Sigmoid colon (tissue), 7 donors: ENCODE data around the gene SPPL2B. TPM values are rescaled to one million over a fixed set of nuclear protein-coding genes. Genes with fewer than 3 reads are reported as not detected.
A peak's percentile ranks its signal among the peaks of the same experiment; 100 is the strongest.

Source experiments
- DNase-seq: peaks from one replicate; pipeline ENCODE4 v3.0.0-alpha.2; 2019
- H3K27ac ChIP-seq, 4 donors: fragments of 200-600 bp; sonication (generic); one replicate each; pipeline ENCODE4 v1.5.1; 2016 to 2019; ENCODE audit warnings: mild to moderate bottlenecking in 1 of 4
- H3K27me3 ChIP-seq, 3 donors: fragments of 200-600 bp; sonication (generic); one replicate each; pipeline ENCODE4 v1.5.1; 2019; ENCODE audit warnings: mild to moderate bottlenecking in 1 of 3
- H3K36me3 ChIP-seq, 4 donors: fragments of 200-600 bp; sonication (generic); one replicate each; pipeline ENCODE4 v1.5.1; 2016 to 2019
- H3K4me1 ChIP-seq, 4 donors: fragments of 200-600 bp; sonication (generic); one replicate each; pipeline ENCODE4 v1.5.1; 2017 to 2019
- H3K4me3 ChIP-seq, 4 donors: fragments of 200-600 bp; sonication (generic); one replicate each; pipeline ENCODE4 v1.5.1; 2017 to 2019; ENCODE audit warnings: mild to moderate bottlenecking in 2 of 4, moderate library complexity in 1 of 4
- H3K9me3 ChIP-seq, 4 donors: fragments of 200-600 bp in 3 of 4; sonication (generic) in 3 of 4; one replicate each; pipeline versions ENCODE4 v1.5.1 to v1.6.1; 2013 to 2019
- EP300 ChIP-seq, 4 donors: sonication (generic); formaldehyde crosslinking; IDR thresholded peaks; one replicate each; pipeline ENCODE4 v1.6.1; 2017; ENCODE audit warnings: antibody characterized with exemption in 4 of 4
- POLR2A ChIP-seq, 2 donors: fragments of 450-650 bp; IDR thresholded peaks; one replicate each; pipeline ENCODE4 v1.6.1; 2016; ENCODE audit warnings: antibody characterized with exemption in 2 of 2, mild to moderate bottlenecking in 2 of 2, moderate library complexity in 2 of 2
- POLR2AphosphoS5 ChIP-seq, 4 donors: sonication (generic); formaldehyde crosslinking; IDR thresholded peaks; one replicate each; pipeline ENCODE4 v1.6.1; 2017; ENCODE audit warnings: antibody characterized with exemption in 4 of 4
- WGBS, 2 donors: extraction: QIAGEN DNeasy Blood & Tissue Kit; methylation state at CpG; one replicate each; pipeline ENCODE4 v1.1.7; 2013; 5-methylcytosine and 5-hydroxymethylcytosine counted together
- intact Hi-C: fragments of 100-400 bp; cut with DNase I; formaldehyde crosslinking; loops from one replicate; pipeline ENCODE4 v1.15.1; 2023
- polyA plus RNA-seq, 3 donors: library from polyadenylated mRNA; stranded (reverse); fragments of 200-250 nt; gene quantifications; one replicate each; pipeline ENCODE4 v1.2.3, GENCODE V29; 2013
- total RNA-seq, 4 donors: library from RNA; depleted of rRNA; stranded (reverse); fragments of >200 nt; gene quantifications; one replicate each; pipeline ENCODE4 v1.1.0, GENCODE V29; 2016
- TF ChIP-seq, protein P1 (sequence below), 4 experiments: fragments of 450-650 bp in 3 of 4; fragments of 200-600 bp in 1 of 4; IDR thresholded peaks; one replicate each; pipeline ENCODE4 v1.5.1; 2016 to 2019; ENCODE audit warnings: antibody characterized with exemption in 4 of 4, mild to moderate bottlenecking in 3 of 4, moderate library complexity in 2 of 4
- donor health status: healthy with polysubstance abuse.
- donor health status: Bipolar disorder and iron deficiency.
- donor health status: healthy.

Gene SPPL2B
- total and polyA plus RNA-seq, 7 donors = 6.0 to 145 (median 17.1) TPM

DNA sequence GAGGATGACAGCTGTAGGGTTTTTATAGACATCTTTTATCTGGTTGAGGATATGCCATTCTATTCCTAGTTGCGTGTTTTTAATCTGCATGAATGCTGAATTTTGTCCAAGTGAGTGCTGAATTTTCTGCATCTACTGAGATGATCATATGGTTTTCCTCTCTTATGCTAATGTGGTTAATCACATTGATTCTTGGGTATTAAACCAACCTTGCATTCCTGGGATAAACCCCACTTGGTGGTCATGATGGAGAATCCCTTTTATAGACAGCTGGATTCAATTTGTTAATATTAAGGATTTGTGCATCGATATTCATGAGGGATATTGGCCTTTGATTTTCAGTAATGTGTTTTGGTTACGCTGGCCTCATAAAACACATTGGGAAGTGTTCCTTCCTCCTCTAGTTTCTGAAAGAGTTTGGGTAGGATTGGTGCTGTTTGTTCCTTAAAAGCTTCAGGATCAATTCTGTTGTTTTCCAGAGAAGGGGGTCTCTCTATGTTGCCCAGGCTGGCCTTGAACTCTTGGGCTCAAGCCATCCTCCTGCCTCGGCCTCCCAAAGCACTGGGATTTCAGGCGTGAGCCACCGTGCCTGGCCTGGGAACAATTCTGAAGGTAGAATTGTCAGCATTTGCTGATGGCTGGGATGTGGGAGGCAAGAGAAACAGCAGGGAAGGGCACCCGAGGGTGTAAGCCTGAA, 13.2 kb upstream of the SPPL2B start:
- no peak for TF ChIP-seq POLR2AphosphoS5 (IDR thresholded peaks at IDR 0.05)
- TF ChIP-seq EP300 (IDR thresholded peaks at IDR 0.05) = no peak
- no peak for TF ChIP-seq POLR2A (IDR thresholded peaks at IDR 0.05)
- TF ChIP-seq, protein P1, sequence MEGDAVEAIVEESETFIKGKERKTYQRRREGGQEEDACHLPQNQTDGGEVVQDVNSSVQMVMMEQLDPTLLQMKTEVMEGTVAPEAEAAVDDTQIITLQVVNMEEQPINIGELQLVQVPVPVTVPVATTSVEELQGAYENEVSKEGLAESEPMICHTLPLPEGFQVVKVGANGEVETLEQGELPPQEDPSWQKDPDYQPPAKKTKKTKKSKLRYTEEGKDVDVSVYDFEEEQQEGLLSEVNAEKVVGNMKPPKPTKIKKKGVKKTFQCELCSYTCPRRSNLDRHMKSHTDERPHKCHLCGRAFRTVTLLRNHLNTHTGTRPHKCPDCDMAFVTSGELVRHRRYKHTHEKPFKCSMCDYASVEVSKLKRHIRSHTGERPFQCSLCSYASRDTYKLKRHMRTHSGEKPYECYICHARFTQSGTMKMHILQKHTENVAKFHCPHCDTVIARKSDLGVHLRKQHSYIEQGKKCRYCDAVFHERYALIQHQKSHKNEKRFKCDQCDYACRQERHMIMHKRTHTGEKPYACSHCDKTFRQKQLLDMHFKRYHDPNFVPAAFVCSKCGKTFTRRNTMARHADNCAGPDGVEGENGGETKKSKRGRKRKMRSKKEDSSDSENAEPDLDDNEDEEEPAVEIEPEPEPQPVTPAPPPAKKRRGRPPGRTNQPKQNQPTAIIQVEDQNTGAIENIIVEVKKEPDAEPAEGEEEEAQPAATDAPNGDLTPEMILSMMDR (IDR thresholded peaks at IDR 0.05) = no peak
- Histone ChIP-seq H3K9me3 (peaks cover 0 to 6% (median 2%) of the 10 kb centered on the region in 4 donors), H3K4me1 (peaks cover 0 to 8% (median 0%) of the 10 kb centered on the region in 4 donors), H3K27me3 (peaks cover 13 to 35% (median 29%) of the 10 kb centered on the region in 3 donors), H3K4me3 (no peak overlapping the region), H3K36me3 (no peaks in the 10 kb centered on the region), H3K27ac (no peak overlapping the region)
- WGBS, 2 donors = 83 to 86% methylated on average over 7 of the region's 7 CpGs
- intact Hi-C loops = loop anchor here (5.0 kb wide), 1 partner anchor 158 kb away; no protein-coding TSS in a partner anchor
- DNase-seq = no peak

DNA sequence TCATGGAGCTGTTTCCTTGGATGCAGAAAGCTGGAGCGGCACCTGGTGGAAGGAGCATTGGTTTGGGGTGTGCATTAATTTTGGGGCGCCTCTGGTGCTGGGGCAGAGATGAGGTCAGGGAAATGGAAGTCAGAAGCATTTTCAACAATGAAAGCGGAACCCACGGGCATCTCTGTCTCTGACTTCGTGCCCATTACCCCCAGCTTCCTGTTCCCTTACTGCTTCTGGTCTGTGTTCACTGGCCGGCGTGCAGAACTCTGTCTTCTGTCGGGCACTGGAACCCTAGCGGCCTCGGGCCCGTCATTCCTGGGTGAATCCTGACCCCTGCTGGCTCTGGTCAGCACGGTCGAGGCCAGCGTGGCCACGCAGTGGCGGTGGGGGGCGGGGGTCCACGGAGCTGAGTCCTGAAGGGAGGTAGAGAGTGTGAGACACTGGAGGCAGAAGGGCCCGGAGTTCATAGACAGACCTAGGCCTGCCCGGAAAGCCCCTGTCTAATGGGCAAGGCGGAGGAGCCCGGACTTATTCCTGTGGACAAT, 12.6 kb upstream of the SPPL2B start:
- peak; percentile 85 for DNase-seq
- intact Hi-C loops = loop anchor here (2.0 to 5.0 kb wide), 2 partner anchors 79 to 159 kb away; partner anchors contain the start of genes PLEKHJ1 and SF3A2

DNA sequence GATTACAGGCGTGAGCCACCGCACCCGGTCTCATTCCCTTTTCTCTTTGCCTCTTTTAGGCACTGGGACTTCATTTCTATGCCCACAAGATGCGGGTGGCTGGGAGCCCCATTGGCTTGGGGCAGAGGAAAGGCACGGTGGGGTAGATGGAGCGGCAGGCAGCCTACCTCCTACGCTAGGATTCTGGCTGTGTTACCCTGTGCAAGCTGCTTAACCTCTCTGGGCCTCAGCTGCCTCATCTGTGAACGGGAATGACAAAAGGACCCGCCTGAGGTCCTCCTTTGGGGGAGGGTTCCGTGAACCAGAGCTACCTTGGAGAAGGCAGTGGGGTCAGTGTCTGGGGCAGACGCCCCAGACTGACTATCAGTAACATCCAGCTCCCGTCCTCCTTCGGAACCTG, 11.2 kb upstream of the SPPL2B start:
- TF ChIP-seq, protein P1 (IDR thresholded peaks at IDR 0.05) = no peak
- TF ChIP-seq POLR2A (IDR thresholded peaks at IDR 0.05) (no peak), POLR2AphosphoS5 (IDR thresholded peaks at IDR 0.05) (no peak), EP300 (IDR thresholded peaks at IDR 0.05) (no peak)
- no peak for DNase-seq
- no peak overlapping the region for H3K27ac ChIP-seq
- peaks cover 0 to 8% (median 0%) of the 10 kb centered on the region in 4 donors for H3K4me1 ChIP-seq
- intact Hi-C loops = loop anchor here (2.0 to 5.0 kb wide), 2 partner anchors 80 to 160 kb away; partner anchors contain the start of genes PLEKHJ1 and SF3A2
- WGBS, 2 donors = 90 to 95% methylated on average over 13 of the region's 13 CpGs
- H3K36me3 ChIP-seq = peaks cover 0 to 14% (median 0%) of the 10 kb centered on the region in 4 donors
- H3K27me3 ChIP-seq = peaks cover 6 to 15% (median 13%) of the 10 kb centered on the region in 3 donors
- H3K4me3 ChIP-seq = no peak overlapping the region
- peaks cover 0 to 6% (median 2%) of the 10 kb centered on the region in 4 donors for H3K9me3 ChIP-seq

More for the DNA sequence above, 12.6 kb upstream of the SPPL2B start:
- 33 to 39% methylated on average over 22 of the region's 22 CpGs for WGBS, 2 donors
- Histone ChIP-seq H3K36me3 (no peaks in the 10 kb centered on the region), H3K27ac (no peak overlapping the region), H3K9me3 (peaks cover 0 to 6% (median 2%) of the 10 kb centered on the region in 4 donors), H3K27me3 (peaks cover 13 to 29% (median 25%) of the 10 kb centered on the region in 3 donors), H3K4me3 (no peak overlapping the region), H3K4me1 (peaks cover 0 to 8% (median 0%) of the 10 kb centered on the region in 4 donors)
- TF ChIP-seq, protein P1 (IDR thresholded peaks at IDR 0.05) = peak; percentile 47 to 74 (median 58)
- TF ChIP-seq POLR2A (IDR thresholded peaks at IDR 0.05) (no peak), POLR2AphosphoS5 (IDR thresholded peaks at IDR 0.05) (no peak), EP300 (IDR thresholded peaks at IDR 0.05) (no peak)

DNA sequence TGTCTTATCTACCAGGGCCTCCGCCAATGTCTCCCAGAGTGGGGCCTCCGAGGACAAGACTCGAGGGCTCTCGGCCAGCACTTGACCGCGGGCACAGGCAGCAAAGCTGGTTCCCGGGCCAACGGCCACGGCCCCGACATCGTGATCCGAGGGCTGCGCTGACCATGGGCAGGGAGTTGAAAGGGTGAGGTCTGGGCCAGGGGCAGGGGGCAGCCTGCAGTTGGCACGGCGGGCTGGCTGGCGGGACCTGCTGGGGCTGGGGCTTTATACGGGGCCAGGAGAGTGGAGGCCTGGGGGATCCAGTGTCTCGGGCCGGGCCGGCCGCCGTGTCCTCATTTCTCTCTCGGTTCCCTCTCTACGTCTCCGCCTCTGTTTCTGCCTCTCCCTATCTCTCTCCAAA, 10.7 kb upstream of the SPPL2B start:
- H3K27ac ChIP-seq = no peak overlapping the region
- no peak for DNase-seq
- WGBS, 2 donors = 92 to 93% methylated on average over 25 of the region's 25 CpGs
- H3K9me3 ChIP-seq = peaks cover 0 to 6% (median 2%) of the 10 kb centered on the region in 4 donors
- H3K27me3 ChIP-seq = peaks cover 2 to 10% (median 8%) of the 10 kb centered on the region in 3 donors
- H3K4me3 ChIP-seq = no peak overlapping the region
- H3K4me1 ChIP-seq = peaks cover 0 to 8% (median 0%) of the 10 kb centered on the region in 4 donors
- no peak for TF ChIP-seq POLR2A (IDR thresholded peaks at IDR 0.05)
- no peak for TF ChIP-seq EP300 (IDR thresholded peaks at IDR 0.05)
- TF ChIP-seq, protein P1 (IDR thresholded peaks at IDR 0.05) = no peak
- TF ChIP-seq POLR2AphosphoS5 (IDR thresholded peaks at IDR 0.05) = no peak
- peaks cover 0 to 19% (median 2%) of the 10 kb centered on the region in 4 donors for H3K36me3 ChIP-seq
- intact Hi-C loops = loop anchor here (2.0 to 5.0 kb wide), 2 partner anchors 81 to 160 kb away; partner anchors contain the start of genes PLEKHJ1 and SF3A2
